ENCODE measurements around the gene ADGRG3. TPM values are rescaled to one million over a fixed set of nuclear protein-coding genes. Genes with fewer than 3 reads are reported as not detected.

The ADGRG3 gene
- total RNA-seq, 1 experiment from 2014 or later = 0.46 TPM

- Histone ChIP-seq H3K18ac (ENCODE audit: insufficient read length, low read depth, low read length) (no peak overlapping the region), H4K8ac (replicated peaks; ENCODE audit: insufficient read length, low read depth, low read length) (no peak overlapping the region), H2BK15ac (ENCODE audit: low read depth, low read length) (no peak overlapping the region), H3K14ac (ENCODE audit: insufficient read depth, low read length) (no peak overlapping the region), H3K23ac (ENCODE audit: insufficient read length, low read depth, low read length) (no peak overlapping the region), H3K4me1 (ENCODE audit: insufficient read depth, low read length) (no peaks in the 10 kb centered on the region; the same call in 1 of the 2 replicates), H2BK5ac (ENCODE audit: insufficient read length, low read length) (no peak overlapping the region), H3K4me2 (ENCODE audit: insufficient read depth, insufficient read length, low read length) (no peak overlapping the region), H3K56ac (ENCODE audit: insufficient read length, low read depth, low read length) (no peak overlapping the region), H3K27ac (ENCODE audit: insufficient read length, low read depth, low read length) (no peak overlapping the region), H4K5ac (ENCODE audit: insufficient read length, low read depth, low read length) (no peak overlapping the region), H3K9ac (ENCODE audit: extremely low read depth, insufficient read length, low read length) (no peak overlapping the region), H3K79me1 (ENCODE audit: insufficient read depth, low read depth, low read length, poor library complexity, severe bottlenecking) (no peaks in the 10 kb centered on the region), H3K23me2 (ENCODE audit: insufficient read length, low read depth, low read length, poor library complexity, severe bottlenecking) (peaks cover 3% of the 10 kb centered on the region), H3K9me3 (ENCODE audit: control insufficient read depth, low read depth, low read length) (no peaks in the 10 kb centered on the region), H2BK120ac (ENCODE audit: low read depth, low read length, poor library complexity, severe bottlenecking) (no peak overlapping the region), H3K79me2 (ENCODE audit: insufficient read depth, low read length) (no peaks in the 10 kb centered on the region), H3T11ph (ENCODE audit: low read length) (no peak overlapping the region), H4K91ac (ENCODE audit: insufficient read length, low read depth, low read length) (no peak overlapping the region), H2BK12ac (ENCODE audit: insufficient read length, low read depth, low read length) (no peak overlapping the region), H3K27me3 (ENCODE audit: insufficient read depth, low read length) (no peaks in the 10 kb centered on the region; the same call in 1 of the 2 replicates), H2BK20ac (ENCODE audit: low read depth, low read length, poor library complexity, severe bottlenecking) (no peak overlapping the region), H4K20me1 (ENCODE audit: control insufficient read depth, insufficient read depth, insufficient read length) (peaks cover 3% of the 10 kb centered on the region), H3K4ac (ENCODE audit: low read depth, low read length) (no peak overlapping the region), H2AFZ (ENCODE audit: low read length) (no peak overlapping the region), H2AK5ac (ENCODE audit: insufficient read length, low read length) (no peak overlapping the region)
- Mint-ChIP-seq H3K27me3 (ENCODE audit: low read depth) (peaks cover 12% of the 10 kb centered on the region), H3K4me1 (peaks cover 22 to 38% of the 10 kb centered on the region in 2 experiments), H3K9me3 (peaks cover 0 to 3% of the 10 kb centered on the region in 2 experiments; a peak in 2 of 5 replicates), H3K36me3 (ENCODE audit: insufficient read depth in 1 of 3, low read depth in 3 of 3) (no peaks in the 10 kb centered on the region; a peak in 1 of 7 replicates), H3K4me3 (no peak overlapping the region), H3K27ac (0 out of 7 replicates have a peak overlapping the region, but pooled peaks of 2 of the 3 experiments have one; percentile 8 to 10)
- TF ChIP-seq, protein P1, sequence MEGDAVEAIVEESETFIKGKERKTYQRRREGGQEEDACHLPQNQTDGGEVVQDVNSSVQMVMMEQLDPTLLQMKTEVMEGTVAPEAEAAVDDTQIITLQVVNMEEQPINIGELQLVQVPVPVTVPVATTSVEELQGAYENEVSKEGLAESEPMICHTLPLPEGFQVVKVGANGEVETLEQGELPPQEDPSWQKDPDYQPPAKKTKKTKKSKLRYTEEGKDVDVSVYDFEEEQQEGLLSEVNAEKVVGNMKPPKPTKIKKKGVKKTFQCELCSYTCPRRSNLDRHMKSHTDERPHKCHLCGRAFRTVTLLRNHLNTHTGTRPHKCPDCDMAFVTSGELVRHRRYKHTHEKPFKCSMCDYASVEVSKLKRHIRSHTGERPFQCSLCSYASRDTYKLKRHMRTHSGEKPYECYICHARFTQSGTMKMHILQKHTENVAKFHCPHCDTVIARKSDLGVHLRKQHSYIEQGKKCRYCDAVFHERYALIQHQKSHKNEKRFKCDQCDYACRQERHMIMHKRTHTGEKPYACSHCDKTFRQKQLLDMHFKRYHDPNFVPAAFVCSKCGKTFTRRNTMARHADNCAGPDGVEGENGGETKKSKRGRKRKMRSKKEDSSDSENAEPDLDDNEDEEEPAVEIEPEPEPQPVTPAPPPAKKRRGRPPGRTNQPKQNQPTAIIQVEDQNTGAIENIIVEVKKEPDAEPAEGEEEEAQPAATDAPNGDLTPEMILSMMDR (conservative IDR thresholded peaks at IDR 0.05) = no peak
- WGBS (ENCODE audit: extremely low coverage, insufficient read length, low lambda C conversion rate) = no CpG with 5 or more reads among the region's 10 CpGs
- DNase-seq = no peak
Observed at GRCh38 chr16:57630407-57630797, 37.7 kb upstream of the ADGRG3 start.
